GM20431 (cell line): ENCODE measurements around the gene PCIF1.

ENCODE experiments used
- in situ Hi-C: fragments of 300-500 bp; cut with MseI, MboI; formaldehyde crosslinking; loops from one replicate; pipeline ENCODE4 v1.15.0; 2020; ENCODE audit warnings: low sequenced_read_pairs; ENCODE audit not compliant: unreplicated experiment

The PCIF1 gene

GRCh38 chr20:45962031-45962755 is 27.7 kb downstream of the PCIF1 start:
- in situ Hi-C loops, result no loop called here

GRCh38 chr20:45963059-45964005 is 28.8 kb downstream of the PCIF1 start:
- in situ Hi-C loops, result no loop called here

DNA sequence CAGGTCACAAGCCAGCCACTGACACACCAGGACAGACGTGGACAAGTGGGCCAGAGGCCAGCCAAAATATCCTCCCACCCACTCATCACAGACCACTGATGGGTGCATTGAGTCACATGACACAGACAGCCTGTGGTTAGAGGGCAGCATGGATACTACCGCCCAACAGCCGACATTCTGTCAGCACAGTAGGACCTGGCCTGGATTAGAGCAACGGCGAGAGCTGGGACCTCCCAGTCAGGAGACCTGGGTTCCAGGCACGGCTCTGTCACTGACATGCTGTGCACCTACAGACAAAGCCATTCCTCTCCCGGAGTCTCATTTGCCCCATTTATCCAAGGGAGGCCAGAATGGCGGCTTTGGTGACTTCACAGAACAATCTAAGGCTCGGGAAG is 29.5 kb downstream of the PCIF1 start:
- in situ Hi-C loops, result no loop called here

GRCh38 chr20:45965169-45966002 is 30.9 kb downstream of the PCIF1 start:
- in situ Hi-C loops, result no loop called here

DNA sequence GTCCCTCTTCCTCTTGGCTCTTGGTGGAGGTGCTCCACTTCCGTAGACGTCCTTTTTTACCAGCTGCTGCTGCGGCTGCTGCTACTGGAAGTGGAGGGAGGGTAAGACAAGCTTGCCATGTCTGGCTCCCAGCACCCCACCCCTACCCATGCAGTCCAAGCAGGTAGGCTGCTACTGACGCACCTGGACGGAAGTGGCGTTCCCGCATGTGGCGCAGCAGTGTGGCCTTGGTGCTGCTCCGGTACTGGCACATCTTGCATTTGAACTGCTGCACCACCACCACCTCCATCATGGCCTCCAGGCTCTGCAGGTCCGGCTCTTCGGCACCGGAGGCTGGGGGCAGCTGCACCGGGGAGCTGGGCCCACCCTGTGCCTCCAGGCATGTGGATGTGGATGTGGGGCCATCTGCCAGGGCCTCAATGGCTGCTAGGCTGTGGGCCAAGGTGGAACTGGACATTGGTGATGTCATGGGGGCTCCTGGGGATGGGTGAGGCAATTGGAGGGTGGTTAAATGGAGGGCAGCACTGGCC is 33.1 kb downstream of the PCIF1 start:
- in situ Hi-C loops, result no loop called here

DNA sequence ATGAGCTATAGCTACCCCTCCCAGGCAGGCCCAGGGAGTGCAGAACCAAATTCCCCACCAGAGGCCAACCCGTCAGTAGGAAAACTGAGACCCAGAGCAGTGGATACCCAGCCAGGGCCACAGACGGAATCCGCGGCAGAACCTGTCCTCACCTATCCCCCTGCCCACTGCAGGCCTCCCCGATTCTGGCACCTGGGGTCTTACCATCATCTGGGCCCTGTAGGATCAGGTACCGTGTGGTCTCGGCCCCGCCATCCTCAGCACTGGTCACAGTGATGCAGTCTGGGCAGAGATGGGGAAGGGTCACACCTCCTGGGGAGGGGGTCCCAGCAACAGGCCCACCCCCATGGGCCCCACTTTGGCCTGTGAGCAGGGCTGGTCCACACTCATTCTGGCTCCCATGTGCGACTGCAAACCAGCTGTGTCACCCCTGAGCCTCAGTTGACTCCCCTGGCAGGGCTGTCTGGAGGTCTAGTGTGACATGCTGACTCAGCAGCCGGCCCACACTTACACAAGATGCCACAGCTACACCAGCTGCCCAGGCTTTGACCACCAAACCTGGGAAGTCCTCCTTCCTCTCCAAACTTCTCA is 33.7 kb downstream of the PCIF1 start:
- in situ Hi-C loops, result no loop called here

DNA sequence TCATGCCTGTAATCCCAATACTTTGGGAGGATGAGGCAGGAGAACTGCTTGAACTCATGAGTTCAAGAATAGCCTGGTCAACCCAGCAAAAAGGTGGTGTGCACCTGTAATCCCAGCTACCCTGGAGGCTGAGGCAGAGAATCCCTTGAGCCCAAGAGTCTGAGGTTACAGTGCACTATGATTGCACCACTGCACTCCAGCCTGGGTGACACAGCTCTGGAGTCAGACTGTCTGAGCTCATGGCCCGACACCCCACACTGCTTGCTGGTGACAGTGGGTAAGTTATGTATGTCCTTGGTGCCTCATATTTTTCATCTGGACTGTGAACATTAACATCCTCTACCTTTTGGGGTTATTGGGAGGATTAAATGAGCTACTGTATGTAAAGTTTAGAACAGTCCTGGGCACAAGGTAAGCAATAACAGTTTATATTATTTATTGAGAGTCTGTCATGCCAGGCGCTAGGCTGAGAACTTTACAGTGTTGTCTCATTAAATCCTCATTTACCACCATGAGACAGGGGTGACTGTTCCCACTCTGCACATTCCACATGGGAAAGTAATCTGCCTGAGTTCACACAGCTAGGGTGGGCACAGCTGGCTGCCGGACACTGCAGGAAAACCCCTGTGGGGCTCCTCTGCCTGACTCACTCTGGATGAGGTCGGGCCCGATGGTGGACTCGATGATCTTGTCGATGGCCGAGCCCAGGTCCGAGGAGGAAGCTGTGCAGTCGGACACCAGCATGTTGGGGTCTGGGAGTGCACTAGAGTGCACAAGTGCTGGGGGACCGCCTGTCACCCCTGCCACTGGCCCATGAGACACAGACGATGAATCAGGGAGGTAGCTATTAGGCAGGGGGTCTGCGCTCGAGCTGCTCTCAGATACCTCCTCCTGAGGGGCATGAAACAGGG is 34.6 kb downstream of the PCIF1 start:
- in situ Hi-C loops, result no loop called here

GRCh38 chr20:45969712-45970634 is 35.5 kb downstream of the PCIF1 start:
- in situ Hi-C loops, result no loop called here

DNA sequence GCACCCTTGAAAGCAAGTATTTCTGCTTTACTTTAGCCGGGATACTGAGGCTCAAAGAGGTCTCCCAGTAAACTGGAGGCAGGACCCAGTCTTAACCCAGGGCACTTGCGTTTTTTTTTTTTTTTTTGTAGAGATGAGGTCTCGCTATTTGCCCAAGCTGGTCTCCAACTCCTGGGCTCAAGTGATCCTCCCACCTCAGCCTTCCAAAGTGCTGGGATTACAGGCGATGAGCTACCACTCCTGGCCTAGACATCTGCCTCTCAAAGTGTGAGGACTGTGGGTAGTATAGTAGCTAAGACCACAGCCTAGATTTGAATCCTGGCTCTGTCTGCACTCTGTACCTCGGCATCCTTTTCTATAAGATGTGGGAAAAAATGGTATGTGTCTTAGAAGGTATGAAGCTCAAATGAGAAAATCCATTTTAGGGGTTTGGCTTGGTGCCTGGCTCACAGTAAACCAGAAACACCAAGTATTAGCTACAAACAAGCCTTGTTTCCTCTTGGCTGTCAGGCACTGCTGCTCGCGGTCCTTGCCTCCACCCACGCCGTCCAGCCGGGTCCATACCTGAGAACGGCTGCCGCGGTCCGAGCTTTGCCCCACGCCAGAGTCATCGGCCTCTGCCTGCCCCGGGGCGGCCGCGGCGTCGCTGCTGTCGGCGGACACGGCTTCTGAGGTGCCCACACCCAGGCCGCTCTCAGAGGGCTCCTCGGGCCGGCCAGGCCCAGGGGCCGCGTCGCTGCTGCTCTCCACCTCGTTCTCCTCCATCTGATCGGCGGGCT is 36.4 kb downstream of the PCIF1 start:
- in situ Hi-C loops, result no loop called here

- in situ Hi-C loops, result no loop called here
Observed at GRCh38 chr20:45971425-45971674, 36.9 kb downstream of the PCIF1 start.

- in situ Hi-C loops, result no loop called here
Observed at GRCh38 chr20:45971675-45972499, 37.4 kb downstream of the PCIF1 start, which contains the start of gene ZNF335. Gene ZNF335, minus strand, starts transcription at chr20:45972203. Its CDS starts 793 bp downstream, at chr20:45971410.

DNA sequence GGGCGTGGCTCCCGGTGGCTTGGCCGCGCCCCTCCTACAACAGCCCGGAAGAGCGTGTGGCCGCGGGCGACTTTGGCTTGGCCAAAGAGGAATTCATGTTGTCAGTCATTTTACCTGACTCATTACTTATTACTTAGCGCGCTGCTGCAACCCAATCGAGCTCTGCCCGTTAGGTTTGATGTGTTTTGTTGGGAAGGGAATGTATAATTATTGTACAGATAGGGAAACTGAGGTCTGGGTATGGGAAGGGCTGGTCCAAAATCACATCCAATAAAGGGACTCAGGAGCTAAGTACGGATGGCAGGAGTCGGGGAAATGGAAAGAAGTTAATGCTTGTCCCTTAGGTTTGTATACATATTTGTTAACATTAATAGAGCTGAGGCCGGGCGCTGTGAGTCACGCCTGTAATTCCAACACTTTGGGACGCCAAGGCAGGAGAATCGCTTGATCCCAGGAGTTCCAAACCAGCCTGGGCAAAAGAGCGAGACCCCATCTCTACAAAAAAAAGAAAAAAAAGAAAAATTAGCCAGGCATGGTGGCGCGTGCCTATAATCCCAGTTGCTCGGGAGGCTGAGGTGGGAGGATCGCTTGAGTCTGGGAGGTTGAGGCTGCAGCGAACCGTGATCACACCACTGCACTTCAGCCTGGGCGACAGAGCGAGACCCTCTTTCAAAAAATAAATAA is 38.2 kb downstream of the PCIF1 start:
- in situ Hi-C loops, result no loop called here

- in situ Hi-C loops, result no loop called here
Observed at GRCh38 chr20:45974896-45975565, 40.5 kb downstream of the PCIF1 start.

DNA sequence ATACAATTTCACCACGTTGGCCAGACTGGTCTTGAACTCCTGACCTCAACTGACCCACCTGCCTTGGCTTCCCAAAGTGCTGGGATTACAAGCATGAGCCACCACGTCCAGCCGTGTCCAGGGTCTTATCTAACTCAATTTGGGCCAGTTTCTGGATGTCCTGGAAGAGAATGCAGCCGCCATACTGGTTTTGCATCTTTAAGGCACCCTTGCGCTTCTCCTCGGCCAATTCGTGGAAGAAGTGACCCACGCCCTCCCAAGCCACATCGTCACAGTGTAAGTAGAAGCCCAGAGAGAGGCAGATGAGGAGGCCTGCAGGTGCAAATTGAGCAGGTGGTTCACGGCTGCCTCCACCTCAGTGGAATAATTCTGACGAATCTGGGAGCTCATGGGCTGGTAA is 41.2 kb downstream of the PCIF1 start:
- in situ Hi-C loops, result no loop called here

- in situ Hi-C loops, result no loop called here
Observed at GRCh38 chr20:45976086-45976485, 41.6 kb downstream of the PCIF1 start.
